GM19372 (cell line): ENCODE results near the gene BLACAT1.

ENCODE experiments used
- ATAC-seq: cut with Tn5 transposase; IDR thresholded peaks from one replicate; pipeline ENCODE4 v1.9.1; 2021; ENCODE audit warnings: mild to moderate bottlenecking, low read depth, moderate library complexity; ENCODE audit not compliant: unreplicated experiment

Gene BLACAT1

DNA sequence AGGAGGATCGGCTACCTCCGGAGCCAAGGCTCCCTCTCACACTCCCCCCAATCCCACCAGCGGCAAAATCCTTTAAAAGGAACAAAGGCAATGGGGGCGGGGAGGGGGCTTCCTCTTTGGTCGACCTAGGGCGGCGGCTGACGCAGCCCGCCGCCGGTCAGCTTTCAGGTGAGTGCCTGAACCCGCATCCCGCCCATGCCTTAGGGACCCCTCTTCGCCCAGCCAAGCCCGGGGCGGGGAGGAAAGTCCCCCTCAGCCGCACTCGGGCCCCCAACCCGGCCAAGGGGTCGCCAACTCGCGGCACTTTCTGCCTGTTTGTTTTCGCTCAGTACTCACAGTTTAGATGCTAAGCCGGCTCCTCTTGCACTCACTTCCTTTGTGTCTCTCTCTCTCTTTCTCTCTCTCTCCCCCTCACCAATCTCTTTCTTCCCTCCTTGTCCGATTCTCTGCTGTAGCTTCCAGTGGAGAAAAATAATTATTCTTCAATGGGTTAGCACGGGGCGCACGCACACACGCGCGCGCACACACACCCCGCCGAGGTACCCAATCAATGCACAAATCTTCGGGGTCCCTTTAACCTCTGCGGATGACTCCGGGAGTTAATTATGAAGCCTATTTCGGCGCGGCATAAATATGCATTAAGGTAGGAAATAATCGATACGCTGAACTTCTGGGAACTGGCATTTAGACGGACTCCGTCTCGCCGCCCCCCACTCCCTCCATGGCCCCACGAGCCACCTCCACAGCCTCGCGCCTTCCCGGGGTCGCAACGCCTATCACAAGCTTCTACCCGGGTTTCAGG, at the start of gene BLACAT1:
Gene BLACAT1 (minus strand): TSS at position 465 of the 802 bp plus-strand sequence.
- ATAC-seq = no peak

GRCh38 chr1:205505076-205505729, 49.4 kb upstream of the BLACAT1 start:
- ATAC-seq = no peak

DNA sequence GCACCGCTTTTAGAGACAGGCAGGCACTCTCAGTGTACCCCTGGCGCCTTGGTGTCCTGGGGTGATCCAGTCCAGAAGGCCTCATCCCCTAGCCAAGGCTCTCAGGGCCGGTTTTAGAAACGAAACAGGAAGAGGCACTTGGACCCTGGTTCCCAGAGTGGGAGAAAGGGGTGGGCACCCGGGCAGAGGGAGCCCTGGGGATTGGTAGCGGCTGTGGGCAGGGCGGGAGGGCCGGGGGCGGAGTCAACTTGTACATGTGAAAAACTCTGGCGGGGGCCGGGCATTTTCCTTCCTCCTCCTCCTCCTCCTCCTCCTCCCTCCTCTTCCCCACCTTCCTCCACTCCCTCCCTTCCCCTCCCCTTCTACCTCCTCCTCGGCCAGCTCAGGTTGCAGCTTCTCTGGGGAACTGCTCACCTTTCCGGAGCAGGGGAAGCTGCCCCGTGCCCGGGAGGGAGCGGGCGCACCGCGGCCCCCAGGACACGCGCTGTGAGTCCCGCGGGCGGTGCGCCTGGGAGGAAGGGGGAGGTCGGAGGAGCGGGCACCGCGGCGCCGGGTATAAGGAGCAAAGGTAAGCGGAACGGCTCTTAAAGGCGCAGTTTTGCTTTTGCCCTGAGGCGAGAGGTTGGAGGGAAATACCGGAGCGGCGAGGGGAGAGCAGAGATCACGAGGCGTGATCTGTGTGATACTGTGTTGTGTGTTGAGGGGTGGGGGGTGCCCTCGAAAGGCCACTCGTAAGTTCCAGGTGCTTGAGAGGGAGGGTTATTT, 48.6 kb upstream of the BLACAT1 start, which contains the start of gene CDK18:
Gene CDK18 (plus strand): TSS at position 359 of the 765 bp plus-strand sequence. CDS start 18,499 bp downstream, outside the sequence.
- ATAC-seq = no peak

- no peak for ATAC-seq
These were observed 47.1 kb upstream of the BLACAT1 start for GRCh38 chr1:205502992-205503391.

DNA sequence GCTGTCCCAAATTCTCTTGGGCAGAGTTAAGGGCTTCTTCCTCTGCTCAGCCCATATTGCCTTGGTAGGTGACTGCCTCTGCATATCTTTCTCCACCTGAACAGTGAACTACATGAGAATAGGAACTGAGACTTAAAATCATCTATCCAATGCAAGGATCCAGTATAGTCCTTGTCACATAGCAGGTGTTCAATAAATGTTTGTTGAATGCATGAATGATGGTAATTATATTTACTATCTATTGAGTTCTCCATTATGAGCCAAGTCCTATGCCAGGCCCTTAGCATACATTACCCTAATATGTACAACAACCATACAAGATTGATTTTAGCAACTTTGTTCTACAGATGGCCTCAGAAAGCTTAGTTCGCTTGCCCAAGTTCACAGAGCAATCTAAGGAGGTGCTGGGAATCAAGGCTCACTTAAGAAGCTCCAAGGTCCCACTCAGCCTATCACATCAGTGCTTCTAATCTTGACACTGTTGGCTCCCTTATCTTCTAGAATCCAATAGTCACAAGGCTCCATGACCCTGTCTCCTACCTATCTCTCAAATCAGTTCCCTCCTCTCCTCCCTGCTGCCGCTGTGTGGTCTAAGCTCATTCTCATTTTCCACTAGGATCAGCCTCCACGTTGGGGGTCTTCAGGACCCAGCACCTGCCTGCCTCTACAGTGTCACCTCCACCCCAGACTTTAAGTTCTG, 46.4 kb upstream of the BLACAT1 start:
- ATAC-seq = no peak

DNA sequence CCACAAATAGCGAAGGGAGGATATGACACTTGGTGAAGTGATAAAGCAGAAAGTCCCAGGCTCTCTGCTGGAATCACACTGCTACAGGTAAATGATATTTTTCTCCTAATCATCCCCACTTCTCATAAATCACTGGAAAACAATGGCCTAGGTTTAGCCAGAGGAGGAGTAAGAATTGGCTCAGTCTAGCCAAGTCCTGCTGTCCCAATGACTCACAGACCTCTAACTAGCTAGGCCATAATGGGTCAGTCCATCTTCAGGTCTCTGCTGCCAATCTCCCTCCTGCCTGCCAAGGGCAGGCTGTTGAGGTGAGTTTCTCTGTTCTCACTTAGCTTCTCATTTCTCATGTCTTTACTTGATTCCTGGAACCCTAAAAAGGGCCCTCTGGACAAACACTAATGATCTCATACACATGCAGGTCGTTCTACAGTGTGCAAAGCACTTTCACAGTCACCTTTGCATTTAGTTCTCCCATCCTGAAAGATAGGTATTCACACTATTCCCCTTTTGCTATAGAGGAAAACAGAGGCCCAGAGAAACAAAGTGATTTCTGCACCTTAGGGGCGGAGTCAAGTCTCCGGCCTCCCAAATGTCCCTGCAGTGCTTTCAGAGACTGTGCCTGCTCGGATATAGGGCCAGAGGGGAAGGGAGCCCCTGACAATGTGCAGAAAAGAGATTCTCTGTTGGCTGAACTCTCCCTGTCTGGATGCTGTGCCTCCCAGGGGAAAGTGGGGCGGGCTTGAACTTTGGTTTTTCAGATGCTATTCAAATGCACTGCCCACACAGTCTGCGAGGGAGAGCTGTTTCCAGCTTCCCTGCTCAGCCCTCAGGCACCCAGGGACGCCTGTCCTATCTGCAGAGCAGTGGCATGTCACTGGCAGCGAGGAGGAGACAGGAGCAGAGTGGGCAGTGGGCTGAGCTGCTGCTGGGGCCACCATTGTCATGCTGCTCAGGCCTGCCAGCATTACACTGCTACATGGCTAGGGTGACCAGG, 44.7 kb upstream of the BLACAT1 start:
- ATAC-seq = no peak

GRCh38 chr1:205499789-205500188, 43.9 kb upstream of the BLACAT1 start:
- ATAC-seq = no peak

DNA sequence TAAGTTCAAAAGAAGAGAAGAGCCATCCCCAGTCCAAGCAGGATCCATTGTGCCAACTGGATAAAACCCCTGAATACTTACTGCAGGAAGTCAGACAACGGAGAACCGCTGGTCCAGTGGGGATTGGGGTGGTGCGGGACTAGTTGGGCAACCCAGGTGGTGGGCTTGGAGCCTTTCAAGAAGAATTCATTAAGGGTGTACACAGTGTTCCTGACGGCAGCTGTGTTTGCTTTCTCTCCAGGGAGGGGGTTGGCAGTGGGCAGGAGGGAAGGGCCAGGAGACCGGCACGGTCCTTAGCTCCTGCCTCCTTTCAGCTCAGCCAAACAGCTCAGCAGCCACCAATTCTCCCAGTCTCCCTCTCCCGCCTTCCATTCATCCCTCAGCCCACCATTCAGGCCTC, 41.5 kb upstream of the BLACAT1 start:
- ATAC-seq = no peak

DNA sequence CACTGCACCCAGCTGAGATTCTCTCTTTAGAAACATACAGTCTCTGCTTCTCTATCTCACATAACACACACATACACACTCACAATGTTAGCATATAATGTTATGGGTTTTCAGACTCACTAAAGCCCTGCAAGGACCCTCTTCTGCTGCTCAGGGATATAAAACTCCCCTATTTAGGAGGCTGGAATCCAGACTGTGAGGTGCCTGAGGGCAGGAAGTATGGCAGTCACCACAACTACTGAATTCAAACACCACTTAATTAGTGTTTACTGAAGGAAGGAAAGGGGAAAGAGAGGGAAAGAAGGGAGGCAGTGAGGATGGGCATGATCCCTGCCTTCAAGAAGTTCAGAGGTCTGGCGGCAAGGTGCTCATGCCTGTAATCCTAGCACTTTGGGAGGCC, 40.8 kb upstream of the BLACAT1 start:
- no peak for ATAC-seq

- ATAC-seq = no peak
These were observed 39.5 kb upstream of the BLACAT1 start for GRCh38 chr1:205495237-205495823.

DNA sequence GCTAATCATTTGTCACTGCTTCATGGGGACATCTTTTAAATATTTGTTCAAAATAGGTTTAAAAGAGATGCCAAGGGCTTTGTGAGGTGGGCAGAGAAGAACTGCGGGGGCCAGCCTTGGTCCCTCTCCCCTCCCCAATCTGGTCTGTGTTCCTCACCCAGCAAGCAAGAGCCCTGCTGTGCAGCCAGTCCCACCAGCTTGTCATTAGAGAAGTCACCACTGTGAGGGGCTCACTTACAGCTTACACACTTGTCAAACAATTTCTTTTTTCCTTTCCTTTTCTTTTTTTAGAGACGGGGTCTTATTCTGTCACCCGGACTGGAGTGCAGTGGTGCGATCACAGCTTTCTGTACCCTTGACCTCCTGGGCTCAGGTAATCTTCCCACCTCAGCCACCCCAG, 38.3 kb upstream of the BLACAT1 start:
- no peak for ATAC-seq

DNA sequence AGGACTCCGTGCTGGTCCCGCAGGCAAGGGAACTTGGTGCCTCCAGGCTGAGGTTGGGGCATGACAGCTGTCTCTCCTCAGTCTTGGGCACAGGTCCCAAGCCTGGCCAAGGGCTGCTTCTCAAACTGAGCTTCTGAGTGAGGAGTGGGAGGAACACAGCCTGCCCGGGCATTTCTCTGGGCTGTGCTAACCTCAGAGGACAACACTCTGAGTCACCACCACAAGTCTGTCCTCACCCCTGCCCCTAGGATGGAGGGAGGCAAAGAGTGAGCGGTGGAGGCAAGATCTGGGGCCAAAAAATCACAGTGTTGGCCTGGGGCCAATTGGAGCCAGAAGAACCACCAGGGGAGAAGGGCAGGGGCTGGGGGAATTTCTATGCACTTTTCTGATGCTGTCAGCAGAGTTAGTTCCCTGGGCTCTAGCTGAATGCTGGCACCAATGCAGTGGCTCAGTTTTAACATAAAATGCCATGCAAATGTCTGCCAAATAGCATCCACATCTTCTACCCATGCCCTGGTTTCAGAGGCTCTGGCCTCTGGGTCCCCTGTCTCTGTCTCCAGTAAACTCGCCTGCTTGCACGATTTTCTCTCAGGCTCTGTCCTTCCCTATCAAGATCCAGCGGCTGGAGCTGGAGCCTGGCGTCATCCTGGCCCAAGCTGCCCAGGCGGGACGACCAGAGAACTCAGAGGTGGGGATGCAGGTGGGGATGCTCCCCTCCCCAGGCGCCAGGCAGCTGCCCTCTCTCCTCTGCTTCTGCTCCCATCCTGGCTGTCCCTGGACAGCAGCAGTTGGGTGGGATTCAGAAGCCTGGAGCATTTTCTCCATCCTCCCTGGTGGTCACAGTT, 37.6 kb upstream of the BLACAT1 start:
- ATAC-seq = no peak

GRCh38 chr1:205492774-205493173, 36.9 kb upstream of the BLACAT1 start:
- no peak for ATAC-seq

- no peak for ATAC-seq
These were observed 36.4 kb upstream of the BLACAT1 start for GRCh38 chr1:205492201-205492667.

GRCh38 chr1:205491794-205492193, 35.9 kb upstream of the BLACAT1 start:
- no peak for ATAC-seq

DNA sequence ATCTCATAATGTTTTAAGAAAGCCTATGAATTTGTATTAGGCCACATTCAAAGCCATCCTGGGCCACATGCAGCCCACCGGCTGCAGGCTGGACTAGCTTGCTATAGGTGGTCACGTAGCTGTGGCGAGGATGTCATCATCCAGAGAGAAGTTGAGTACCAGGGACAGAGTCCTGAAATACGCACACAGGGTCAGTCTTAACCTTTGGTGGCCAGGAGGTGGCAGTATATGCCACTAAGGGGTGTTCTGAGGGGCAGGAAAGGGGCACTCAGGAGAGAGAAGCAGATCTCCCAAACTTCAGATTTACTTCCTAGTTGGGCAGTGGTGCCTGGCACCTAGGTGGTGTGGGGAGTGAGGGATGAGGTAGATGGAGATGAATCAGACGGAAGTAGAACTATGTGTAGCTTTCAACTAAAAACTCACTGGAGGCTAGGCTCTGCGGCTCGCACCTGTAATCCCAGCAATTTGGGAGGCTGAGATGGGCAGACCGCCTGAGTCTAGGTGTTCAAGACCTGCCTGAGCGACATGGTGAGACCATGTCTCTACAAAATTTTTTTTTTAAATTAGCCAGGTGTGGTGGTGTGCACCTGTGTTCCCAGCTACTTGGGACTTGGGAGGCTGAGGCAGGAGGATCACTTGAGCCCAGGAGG, 32.4 kb upstream of the BLACAT1 start:
- ATAC-seq = no peak

- ATAC-seq = no peak
These were observed 30.4 kb upstream of the BLACAT1 start for GRCh38 chr1:205486258-205486657.
